Measurements from ENCODE around the gene KIFBP. TPM values are rescaled to one million over a fixed set of nuclear protein-coding genes. Genes with fewer than 3 reads are reported as not detected.

The KIFBP gene
- total and polyA plus RNA-seq, 2 of the 13 experiments (the other 11 are each of a cell fraction or from before 2014, with no cell fraction given): 13.0 to 21.9 TPM

DNA sequence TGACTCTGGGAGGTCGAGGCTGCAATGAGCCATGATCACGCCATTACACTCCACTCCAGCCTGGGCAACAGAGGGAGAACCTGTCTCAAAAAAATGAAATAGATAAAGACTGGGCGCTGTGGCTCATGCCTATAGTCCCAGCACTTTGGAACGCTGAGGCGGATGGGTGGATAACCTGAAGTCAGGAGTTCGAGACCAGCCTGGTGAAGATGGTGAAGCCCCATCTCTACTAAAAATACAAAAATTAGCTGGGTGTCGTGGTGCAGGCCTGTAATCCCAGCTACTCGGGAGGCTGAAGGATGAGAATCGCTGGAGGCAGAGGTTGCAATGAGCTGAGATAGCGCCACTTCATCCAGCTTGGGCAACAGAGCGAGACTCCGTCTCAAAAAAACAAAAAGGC lies 33.7 kb upstream of the KIFBP start:
- in situ Hi-C loops (cut with HindIII; ENCODE audit: extremely low pct_ligation_motif_present, low pct_unique_long_range_greater_than_20kb): no loop called here
- H3K27ac ChIP-seq (ENCODE audit: extremely low read length, insufficient read depth, low read length): peak overlapping the region; percentile 91
- peaks cover 25% of the 10 kb centered on the region for H3K4me1 ChIP-seq (ENCODE audit: insufficient read depth, low read length)
- ChIA-PET POLR2A (interaction anchor here (1.1 to 2.3 kb wide), 4 partner anchors 12 to 78 kb away, joined by 3 to 9 read pairs (median 8); partner anchors contain the start of gene DDX50), CTCF (ENCODE audit: low intra/inter-chr PET ratio, low total read pairs) (no interaction called here)
- TF ChIP-seq FOXA1 (IDR thresholded peaks at IDR 0.05) (no peak), FOXA1 (CRISPR knock-in tag; IDR thresholded peaks at IDR 0.05) (no peak), ZNF564 (CRISPR knock-in tag; IDR thresholded peaks at IDR 0.05) (no peak), KAT7 (CRISPR knock-in tag; IDR thresholded peaks at IDR 0.05; ENCODE audit: borderline replicate concordance) (no peak), FOXK1 (CRISPR knock-in tag; IDR thresholded peaks at IDR 0.05; ENCODE audit: borderline replicate concordance, low read depth) (no peak), ZNF674 (CRISPR knock-in tag; IDR thresholded peaks at IDR 0.05; ENCODE audit: low read depth) (no peak), ZNF616 (CRISPR knock-in tag; IDR thresholded peaks at IDR 0.05; ENCODE audit: low read depth) (no peak), ZNF549 (CRISPR knock-in tag; IDR thresholded peaks at IDR 0.05) (no peak), ZBTB21 (CRISPR knock-in tag; IDR thresholded peaks at IDR 0.05) (no peak)
- TF ChIP-seq, protein P1, sequence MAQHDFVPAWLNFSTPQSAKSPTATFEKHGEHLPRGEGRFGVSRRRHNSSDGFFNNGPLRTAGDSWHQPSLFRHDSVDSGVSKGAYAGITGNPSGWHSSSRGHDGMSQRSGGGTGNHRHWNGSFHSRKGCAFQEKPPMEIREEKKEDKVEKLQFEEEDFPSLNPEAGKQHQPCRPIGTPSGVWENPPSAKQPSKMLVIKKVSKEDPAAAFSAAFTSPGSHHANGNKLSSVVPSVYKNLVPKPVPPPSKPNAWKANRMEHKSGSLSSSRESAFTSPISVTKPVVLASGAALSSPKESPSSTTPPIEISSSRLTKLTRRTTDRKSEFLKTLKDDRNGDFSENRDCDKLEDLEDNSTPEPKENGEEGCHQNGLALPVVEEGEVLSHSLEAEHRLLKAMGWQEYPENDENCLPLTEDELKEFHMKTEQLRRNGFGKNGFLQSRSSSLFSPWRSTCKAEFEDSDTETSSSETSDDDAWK (CRISPR knock-in tag; IDR thresholded peaks at IDR 0.05): no peak
- TF ChIP-seq, protein P2, sequence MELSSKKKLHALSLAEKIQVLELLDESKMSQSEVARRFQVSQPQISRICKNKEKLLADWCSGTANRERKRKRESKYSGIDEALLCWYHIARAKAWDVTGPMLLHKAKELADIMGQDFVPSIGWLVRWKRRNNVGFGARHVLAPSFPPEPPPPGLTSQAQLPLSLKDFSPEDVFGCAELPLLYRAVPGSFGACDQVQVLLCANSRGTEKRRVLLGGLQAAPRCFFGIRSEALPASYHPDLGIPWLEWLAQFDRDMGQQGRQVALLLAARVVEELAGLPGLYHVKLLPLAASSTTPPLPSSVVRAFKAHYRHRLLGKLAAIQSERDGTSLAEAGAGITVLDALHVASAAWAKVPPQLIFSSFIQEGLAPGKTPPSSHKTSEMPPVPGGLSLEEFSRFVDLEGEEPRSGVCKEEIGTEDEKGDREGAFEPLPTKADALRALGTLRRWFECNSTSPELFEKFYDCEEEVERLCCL (CRISPR knock-in tag; IDR thresholded peaks at IDR 0.05; ENCODE audit: borderline replicate concordance): no peak
- TF ChIP-seq, protein P3, sequence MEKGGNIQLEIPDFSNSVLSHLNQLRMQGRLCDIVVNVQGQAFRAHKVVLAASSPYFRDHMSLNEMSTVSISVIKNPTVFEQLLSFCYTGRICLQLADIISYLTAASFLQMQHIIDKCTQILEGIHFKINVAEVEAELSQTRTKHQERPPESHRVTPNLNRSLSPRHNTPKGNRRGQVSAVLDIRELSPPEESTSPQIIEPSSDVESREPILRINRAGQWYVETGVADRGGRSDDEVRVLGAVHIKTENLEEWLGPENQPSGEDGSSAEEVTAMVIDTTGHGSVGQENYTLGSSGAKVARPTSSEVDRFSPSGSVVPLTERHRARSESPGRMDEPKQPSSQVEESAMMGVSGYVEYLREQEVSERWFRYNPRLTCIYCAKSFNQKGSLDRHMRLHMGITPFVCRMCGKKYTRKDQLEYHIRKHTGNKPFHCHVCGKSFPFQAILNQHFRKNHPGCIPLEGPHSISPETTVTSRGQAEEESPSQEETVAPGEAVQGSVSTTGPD (CRISPR knock-in tag; IDR thresholded peaks at IDR 0.05): no peak
- TF ChIP-seq, protein P4, sequence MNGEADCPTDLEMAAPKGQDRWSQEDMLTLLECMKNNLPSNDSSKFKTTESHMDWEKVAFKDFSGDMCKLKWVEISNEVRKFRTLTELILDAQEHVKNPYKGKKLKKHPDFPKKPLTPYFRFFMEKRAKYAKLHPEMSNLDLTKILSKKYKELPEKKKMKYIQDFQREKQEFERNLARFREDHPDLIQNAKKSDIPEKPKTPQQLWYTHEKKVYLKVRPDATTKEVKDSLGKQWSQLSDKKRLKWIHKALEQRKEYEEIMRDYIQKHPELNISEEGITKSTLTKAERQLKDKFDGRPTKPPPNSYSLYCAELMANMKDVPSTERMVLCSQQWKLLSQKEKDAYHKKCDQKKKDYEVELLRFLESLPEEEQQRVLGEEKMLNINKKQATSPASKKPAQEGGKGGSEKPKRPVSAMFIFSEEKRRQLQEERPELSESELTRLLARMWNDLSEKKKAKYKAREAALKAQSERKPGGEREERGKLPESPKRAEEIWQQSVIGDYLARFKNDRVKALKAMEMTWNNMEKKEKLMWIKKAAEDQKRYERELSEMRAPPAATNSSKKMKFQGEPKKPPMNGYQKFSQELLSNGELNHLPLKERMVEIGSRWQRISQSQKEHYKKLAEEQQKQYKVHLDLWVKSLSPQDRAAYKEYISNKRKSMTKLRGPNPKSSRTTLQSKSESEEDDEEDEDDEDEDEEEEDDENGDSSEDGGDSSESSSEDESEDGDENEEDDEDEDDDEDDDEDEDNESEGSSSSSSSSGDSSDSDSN (CRISPR knock-in tag; IDR thresholded peaks at IDR 0.05): no peak
- DNase-seq (ENCODE audit: low spot score) (no peak), FAIRE-seq (no peak), ATAC-seq (no peak)
- no TSS peak for BruUV-seq (replicated peaks)
- peaks cover 22% of the 10 kb centered on the region for H4K20me1 ChIP-seq (ENCODE audit: insufficient read depth, low read length)
- H3K36me3 ChIP-seq (replicated peaks in 1 of 2; ENCODE audit: control insufficient read depth in 1 of 2, insufficient read depth in 2 of 2, low read length in 2 of 2): peaks cover under 1 to 3% of the 10 kb centered on the region in 2 experiments
- H3K4me3 ChIP-seq (replicated peaks in 1 of 3; ENCODE audit: insufficient read depth in 1 of 3, low read depth in 2 of 3, low read length in 3 of 3): peak overlapping the region; percentile 66 to 96 (median 90); a peak in 5 of 6 replicates
- H3K4me2 ChIP-seq (ENCODE audit: low read depth, low read length): peak overlapping the region; percentile 95
- H3K9me3 ChIP-seq (ENCODE audit: low read length): no peaks in the 10 kb centered on the region
- H2AFZ ChIP-seq (ENCODE audit: low read length): no peak overlapping the region
- peaks cover 45% of the 10 kb centered on the region for H3K79me2 ChIP-seq (ENCODE audit: insufficient read depth, low read length)
- WGBS (ENCODE audit: low lambda C conversion rate): 85% methylated on average over 12 of the region's 12 CpGs
- intact Hi-C loops (cut with micrococcal nuclease; ENCODE audit: unreplicated experiment): loop anchor here (1.0 to 5.0 kb wide), 2 partner anchors 54 to 137 kb away; partner anchors contain the start of gene DDX50
- no peaks in the 10 kb centered on the region; a peak in 1 of 5 replicates for H3K27me3 ChIP-seq (ENCODE audit: control insufficient read depth in 1 of 2, insufficient read depth in 2 of 2, low read length in 2 of 2)
- H3K9ac ChIP-seq (ENCODE audit: insufficient read depth, low read depth, low read length): peak overlapping the region; percentile 97; the same call in 1 of the 2 replicates
